GM12875 (cell line): ENCODE data around the gene ZFP82.

ENCODE experiments used
- H3K4me3 ChIP-seq: one replicate; pipeline ENCODE4 v1.5.1; 2011; ENCODE audit warnings: low read depth, low read length, control low read depth
- TF ChIP-seq, protein P1 (sequence below): IDR thresholded peaks from 2 replicates; pipeline ENCODE4 v1.5.1; 2011; ENCODE audit warnings: low read depth, mild to moderate bottlenecking, control low read depth, inconsistent platforms, low read length, moderate library complexity, borderline replicate concordance; ENCODE audit not compliant: insufficient read depth

Gene ZFP82

DNA sequence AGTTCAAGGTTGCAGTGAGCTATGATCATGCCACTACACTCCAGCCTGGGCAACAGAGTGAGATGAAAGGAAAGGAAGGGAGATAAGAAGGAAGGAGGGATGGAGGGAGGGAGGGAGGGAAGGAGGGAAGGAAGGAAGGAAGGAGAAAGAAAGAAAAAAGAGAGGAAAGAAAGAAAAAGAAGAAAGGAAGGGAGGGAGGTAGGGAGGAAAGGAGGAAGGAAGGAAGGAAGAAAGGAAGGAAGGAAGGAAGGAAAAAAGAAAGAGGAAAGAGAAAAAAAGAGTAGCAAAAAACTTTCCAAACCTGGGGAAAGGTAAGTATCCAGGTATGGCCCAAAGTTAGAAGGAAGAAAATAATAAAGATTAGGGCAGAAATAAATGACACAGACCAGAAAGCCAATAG lies 46.6 kb downstream of the ZFP82 start:
- no peak overlapping the region for H3K4me3 ChIP-seq
- TF ChIP-seq, protein P1, sequence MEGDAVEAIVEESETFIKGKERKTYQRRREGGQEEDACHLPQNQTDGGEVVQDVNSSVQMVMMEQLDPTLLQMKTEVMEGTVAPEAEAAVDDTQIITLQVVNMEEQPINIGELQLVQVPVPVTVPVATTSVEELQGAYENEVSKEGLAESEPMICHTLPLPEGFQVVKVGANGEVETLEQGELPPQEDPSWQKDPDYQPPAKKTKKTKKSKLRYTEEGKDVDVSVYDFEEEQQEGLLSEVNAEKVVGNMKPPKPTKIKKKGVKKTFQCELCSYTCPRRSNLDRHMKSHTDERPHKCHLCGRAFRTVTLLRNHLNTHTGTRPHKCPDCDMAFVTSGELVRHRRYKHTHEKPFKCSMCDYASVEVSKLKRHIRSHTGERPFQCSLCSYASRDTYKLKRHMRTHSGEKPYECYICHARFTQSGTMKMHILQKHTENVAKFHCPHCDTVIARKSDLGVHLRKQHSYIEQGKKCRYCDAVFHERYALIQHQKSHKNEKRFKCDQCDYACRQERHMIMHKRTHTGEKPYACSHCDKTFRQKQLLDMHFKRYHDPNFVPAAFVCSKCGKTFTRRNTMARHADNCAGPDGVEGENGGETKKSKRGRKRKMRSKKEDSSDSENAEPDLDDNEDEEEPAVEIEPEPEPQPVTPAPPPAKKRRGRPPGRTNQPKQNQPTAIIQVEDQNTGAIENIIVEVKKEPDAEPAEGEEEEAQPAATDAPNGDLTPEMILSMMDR = no peak

DNA sequence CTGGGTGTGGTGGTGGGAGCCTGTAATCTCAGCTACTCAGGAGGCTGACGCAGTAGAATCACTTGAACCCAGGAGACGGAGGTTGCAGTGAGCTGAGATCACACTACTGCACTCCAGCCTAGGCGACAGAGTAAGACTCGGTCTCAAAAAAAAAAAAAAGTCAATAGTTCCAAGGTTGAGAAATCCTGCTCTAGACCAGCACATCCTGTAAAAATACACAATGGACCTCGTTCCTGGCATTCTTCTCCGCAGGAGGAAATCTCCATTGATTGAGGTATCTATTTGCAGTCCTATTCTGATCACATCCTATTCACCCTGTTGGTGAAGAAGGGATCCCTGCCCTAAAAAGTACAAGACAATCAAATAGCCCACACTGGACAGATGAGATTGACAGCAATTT lies 54.6 kb downstream of the ZFP82 start:
- no peak overlapping the region for H3K4me3 ChIP-seq
- TF ChIP-seq, protein P1 = no peak
